ENCODE results near the gene ANKS1B.

ANKS1B gene

DNA sequence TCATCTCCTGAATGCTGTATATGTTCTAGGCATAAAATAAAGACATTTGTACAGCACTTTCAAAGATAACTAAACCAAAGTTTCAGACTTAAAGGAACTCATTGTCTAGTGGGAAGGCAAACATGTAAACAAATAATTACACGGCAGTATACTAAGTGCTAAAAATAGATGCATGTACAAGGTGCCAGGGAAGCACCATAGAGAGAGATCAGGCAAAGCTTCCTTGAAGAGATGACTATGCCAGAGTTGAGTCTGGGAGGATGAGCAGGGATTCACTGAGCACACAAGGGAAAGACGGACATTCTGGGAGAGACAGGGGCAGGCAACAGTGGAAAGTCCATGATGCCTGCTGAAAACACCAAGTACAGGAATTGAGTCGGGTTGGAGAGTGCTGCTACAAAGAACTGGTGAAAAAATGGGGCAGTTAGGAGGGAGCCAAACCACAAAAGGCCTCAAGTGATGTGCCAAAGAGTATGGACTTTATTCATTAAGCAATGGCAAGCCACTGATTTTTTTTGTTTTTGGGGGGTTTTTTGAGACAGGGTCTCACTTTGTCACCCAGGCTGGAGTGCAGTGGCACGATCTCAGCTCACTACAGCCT is 26.8 kb downstream of the ANKS1B start:
- H2AFZ ChIP-seq: no peak overlapping the region
- no peaks in the 10 kb centered on the region for H3K36me3 ChIP-seq (ENCODE audit: control insufficient read depth, insufficient read depth, low read length)
- no peaks in the 10 kb centered on the region for H3K4me1 ChIP-seq
- TF ChIP-seq, protein P1, sequence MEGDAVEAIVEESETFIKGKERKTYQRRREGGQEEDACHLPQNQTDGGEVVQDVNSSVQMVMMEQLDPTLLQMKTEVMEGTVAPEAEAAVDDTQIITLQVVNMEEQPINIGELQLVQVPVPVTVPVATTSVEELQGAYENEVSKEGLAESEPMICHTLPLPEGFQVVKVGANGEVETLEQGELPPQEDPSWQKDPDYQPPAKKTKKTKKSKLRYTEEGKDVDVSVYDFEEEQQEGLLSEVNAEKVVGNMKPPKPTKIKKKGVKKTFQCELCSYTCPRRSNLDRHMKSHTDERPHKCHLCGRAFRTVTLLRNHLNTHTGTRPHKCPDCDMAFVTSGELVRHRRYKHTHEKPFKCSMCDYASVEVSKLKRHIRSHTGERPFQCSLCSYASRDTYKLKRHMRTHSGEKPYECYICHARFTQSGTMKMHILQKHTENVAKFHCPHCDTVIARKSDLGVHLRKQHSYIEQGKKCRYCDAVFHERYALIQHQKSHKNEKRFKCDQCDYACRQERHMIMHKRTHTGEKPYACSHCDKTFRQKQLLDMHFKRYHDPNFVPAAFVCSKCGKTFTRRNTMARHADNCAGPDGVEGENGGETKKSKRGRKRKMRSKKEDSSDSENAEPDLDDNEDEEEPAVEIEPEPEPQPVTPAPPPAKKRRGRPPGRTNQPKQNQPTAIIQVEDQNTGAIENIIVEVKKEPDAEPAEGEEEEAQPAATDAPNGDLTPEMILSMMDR (IDR thresholded peaks at IDR 0.05): no peak
- no peaks in the 10 kb centered on the region for H3K27me3 ChIP-seq (ENCODE audit: control insufficient read depth, insufficient read depth, low read length)
- no peak overlapping the region for H3K9ac ChIP-seq
- no peak overlapping the region for H3K4me2 ChIP-seq (ENCODE audit: low read length)
- H3K4me3 ChIP-seq (ENCODE audit: low read depth, low read length): no peak overlapping the region
- no peak overlapping the region for H3K27ac ChIP-seq
- no peaks in the 10 kb centered on the region for H3K79me2 ChIP-seq
- no peaks in the 10 kb centered on the region for H3K9me3 ChIP-seq (ENCODE audit: control insufficient read depth, low read length)

DNA sequence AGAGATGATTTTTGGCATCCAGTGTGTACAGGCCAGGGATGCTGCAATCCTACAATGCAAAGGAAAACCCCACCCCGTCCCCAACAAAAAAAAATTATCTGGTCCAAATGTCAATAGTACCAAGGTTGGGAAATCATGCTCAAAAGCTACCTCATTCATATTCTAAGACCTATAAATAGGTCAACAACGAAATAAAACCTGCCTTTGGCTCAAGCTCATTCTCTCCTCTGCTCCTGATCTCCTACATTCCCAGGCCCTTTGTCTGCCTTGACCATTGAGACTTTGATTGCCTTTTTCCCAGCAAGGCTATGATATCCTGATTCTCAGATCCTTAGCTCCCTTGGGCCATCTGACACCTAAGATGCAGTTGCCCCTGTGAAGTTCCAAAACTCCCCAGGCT is 30.0 kb downstream of the ANKS1B start:
- Histone ChIP-seq H2AFZ (no peak overlapping the region), H3K79me2 (no peaks in the 10 kb centered on the region), H3K4me2 (ENCODE audit: low read length) (no peak overlapping the region), H3K36me3 (ENCODE audit: control insufficient read depth, insufficient read depth, low read length) (no peaks in the 10 kb centered on the region), H3K9me3 (ENCODE audit: control insufficient read depth, low read length) (no peaks in the 10 kb centered on the region), H3K27me3 (ENCODE audit: control insufficient read depth, insufficient read depth, low read length) (no peaks in the 10 kb centered on the region), H3K27ac (no peak overlapping the region), H3K4me1 (no peaks in the 10 kb centered on the region), H3K9ac (no peak overlapping the region), H3K4me3 (ENCODE audit: low read depth, low read length) (no peak overlapping the region)
- TF ChIP-seq, protein P1 (IDR thresholded peaks at IDR 0.05): no peak

DNA sequence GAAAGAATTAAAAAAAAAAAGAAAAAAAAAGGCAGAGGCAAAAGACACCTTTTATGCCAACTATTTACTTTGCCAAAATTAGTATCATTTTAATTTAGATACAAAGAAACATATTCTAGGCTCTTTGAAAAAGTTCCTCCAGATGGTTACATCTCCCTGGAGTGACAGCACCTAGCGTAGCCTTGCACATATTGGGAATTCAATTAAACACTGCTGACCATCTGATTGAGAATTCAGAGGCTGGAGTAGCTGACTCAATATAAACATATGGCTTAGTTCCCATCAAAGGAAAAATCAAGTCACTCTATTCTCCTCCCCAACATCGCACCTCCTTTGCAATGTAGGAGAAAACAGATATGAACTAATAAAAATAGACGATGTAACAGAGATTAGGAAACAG is 36.4 kb downstream of the ANKS1B start:
- H3K4me1 ChIP-seq: no peaks in the 10 kb centered on the region
- no peaks in the 10 kb centered on the region for H3K27me3 ChIP-seq (ENCODE audit: control insufficient read depth, insufficient read depth, low read length)
- H3K27ac ChIP-seq: no peak overlapping the region
- H3K9ac ChIP-seq: no peak overlapping the region
- no peaks in the 10 kb centered on the region for H3K9me3 ChIP-seq (ENCODE audit: control insufficient read depth, low read length)
- no peaks in the 10 kb centered on the region for H3K36me3 ChIP-seq (ENCODE audit: control insufficient read depth, insufficient read depth, low read length)
- no peak overlapping the region for H3K4me3 ChIP-seq (ENCODE audit: low read depth, low read length)
- TF ChIP-seq, protein P1 (IDR thresholded peaks at IDR 0.05): no peak
- no peak overlapping the region for H2AFZ ChIP-seq
- no peak overlapping the region for H3K4me2 ChIP-seq (ENCODE audit: low read length)
- H3K79me2 ChIP-seq: no peaks in the 10 kb centered on the region

DNA sequence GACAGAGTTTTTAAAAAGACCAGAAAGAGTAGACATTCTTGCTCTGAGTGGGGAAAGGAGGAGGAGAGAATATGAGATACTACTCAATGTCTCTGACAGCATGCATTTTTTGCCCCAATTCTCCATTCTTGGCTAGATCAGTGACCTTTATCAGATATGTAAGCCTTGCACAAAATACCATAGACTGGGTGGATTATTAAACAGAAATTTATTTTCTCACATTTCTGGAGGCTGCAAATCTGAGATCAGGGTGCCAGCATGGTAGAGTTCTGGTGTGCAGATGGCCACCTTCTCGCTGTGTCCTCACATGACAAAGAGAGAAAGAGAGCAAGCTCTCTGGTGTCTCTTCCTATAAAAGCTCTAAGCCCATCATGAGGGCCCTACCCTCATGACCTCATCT is 38.6 kb downstream of the ANKS1B start:
- Histone ChIP-seq H3K27me3 (ENCODE audit: control insufficient read depth, insufficient read depth, low read length) (no peaks in the 10 kb centered on the region), H3K79me2 (no peaks in the 10 kb centered on the region), H3K4me2 (ENCODE audit: low read length) (no peak overlapping the region), H3K4me3 (ENCODE audit: low read depth, low read length) (no peak overlapping the region), H3K9me3 (ENCODE audit: control insufficient read depth, low read length) (no peaks in the 10 kb centered on the region), H3K36me3 (ENCODE audit: control insufficient read depth, insufficient read depth, low read length) (no peaks in the 10 kb centered on the region), H3K4me1 (no peaks in the 10 kb centered on the region), H3K27ac (no peak overlapping the region), H3K9ac (no peak overlapping the region), H2AFZ (no peak overlapping the region)
- TF ChIP-seq, protein P1 (IDR thresholded peaks at IDR 0.05): no peak

DNA sequence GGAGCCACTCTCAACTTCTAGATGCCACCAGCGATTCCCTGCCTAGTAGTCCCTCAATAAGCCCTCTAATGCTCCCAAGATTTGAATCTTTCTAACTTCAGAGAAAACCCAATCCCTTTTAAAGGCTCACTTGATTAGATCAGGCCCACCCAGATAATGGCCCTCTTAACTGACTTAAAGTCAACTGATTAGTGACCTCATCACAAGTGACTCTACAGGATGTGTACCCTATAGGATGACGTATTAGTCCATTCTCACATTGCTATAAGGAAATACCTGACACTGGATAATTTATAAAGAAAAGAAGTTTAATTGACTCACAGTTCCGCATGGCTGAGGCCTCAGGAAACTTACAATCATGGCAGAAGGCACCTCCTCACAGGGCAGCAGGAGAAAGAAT is 49.1 kb downstream of the ANKS1B start:
- Histone ChIP-seq H3K9ac (no peak overlapping the region), H3K4me2 (ENCODE audit: low read length) (no peak overlapping the region), H3K27me3 (ENCODE audit: control insufficient read depth, insufficient read depth, low read length) (no peaks in the 10 kb centered on the region), H2AFZ (no peak overlapping the region), H3K4me3 (ENCODE audit: low read depth, low read length) (no peak overlapping the region), H3K79me2 (no peaks in the 10 kb centered on the region), H3K36me3 (ENCODE audit: control insufficient read depth, insufficient read depth, low read length) (no peaks in the 10 kb centered on the region), H3K27ac (no peak overlapping the region), H3K9me3 (ENCODE audit: control insufficient read depth, low read length) (no peaks in the 10 kb centered on the region), H3K4me1 (peaks cover 5% of the 10 kb centered on the region)
- TF ChIP-seq, protein P1 (IDR thresholded peaks at IDR 0.05): no peak

Measured in parathyroid adenoma (tissue), 2 donors.